Measurements from ENCODE around the gene FANCC. TPM values are rescaled to one million over a fixed set of nuclear protein-coding genes. Genes with fewer than 3 reads are reported as not detected.

FANCC gene
- total and polyA plus RNA-seq, 2 of the 13 experiments (the other 11 are each of a cell fraction or from before 2014, with no cell fraction given): 7.4 to 8.6 TPM

- TF ChIP-seq ZNF142 (CRISPR knock-in tag; IDR thresholded peaks at IDR 0.05) (no peak), PRPF4 (IDR thresholded peaks at IDR 0.05; ENCODE audit: low read depth, low read length, poor library complexity, severe bottlenecking) (no peak), SOX13 (IDR thresholded peaks at IDR 0.05) (no peak), SOX13 (CRISPR knock-in tag; conservative IDR thresholded peaks at IDR 0.05 in 1 of 2, IDR thresholded peaks at IDR 0.05 in 1 of 2) (peak in 1 of 2 experiments; percentile 31; a peak in 1 of 4 replicates), ZEB1 (IDR thresholded peaks at IDR 0.05; ENCODE audit: insufficient replicate concordance, low read depth) (no peak), HOMEZ (CRISPR knock-in tag; IDR thresholded peaks at IDR 0.05; ENCODE audit: low read depth) (no peak), ZNF224 (CRISPR knock-in tag; IDR thresholded peaks at IDR 0.05) (no peak), NR2C2 (CRISPR knock-in tag; IDR thresholded peaks at IDR 0.05; ENCODE audit: borderline replicate concordance) (no peak), ZBTB33 (CRISPR knock-in tag; IDR thresholded peaks at IDR 0.05) (0 out of 2 replicates have a peak, but pooled peaks have one; percentile 18), ZNF264 (CRISPR knock-in tag; IDR thresholded peaks at IDR 0.05) (no peak), HNRNPK (IDR thresholded peaks at IDR 0.05; ENCODE audit: low read depth, low read length, poor library complexity, severe bottlenecking) (no peak), TRIM24 (CRISPR knock-in tag; IDR thresholded peaks at IDR 0.05) (no peak), PBX3 (CRISPR knock-in tag; IDR thresholded peaks at IDR 0.05; ENCODE audit: borderline replicate concordance) (no peak), REL (CRISPR knock-in tag; conservative IDR thresholded peaks at IDR 0.05) (no peak), ZNF468 (CRISPR knock-in tag; IDR thresholded peaks at IDR 0.05) (no peak), ZNF607 (CRISPR knock-in tag; IDR thresholded peaks at IDR 0.05; ENCODE audit: borderline replicate concordance) (no peak)
Observed at GRCh38 chr9:95127249-95128176, 190.0 kb downstream of the FANCC start (continued).
